Inflammatory macrophage treated with lipopolysaccharide for 1 hour (primary cell): ENCODE results near the gene KLK6.
"Not testable (repeated sequence)": the region's sequence is repeated elsewhere in the genome, so short reads cannot be mapped to it uniquely, and the experiment has no call there.

Source experiments
- DNase-seq, 2 donors: peaks; one replicate each; pipeline ENCODE4 v3.0.0-alpha.2; 2020 to 2022

The KLK6 gene

DNA sequence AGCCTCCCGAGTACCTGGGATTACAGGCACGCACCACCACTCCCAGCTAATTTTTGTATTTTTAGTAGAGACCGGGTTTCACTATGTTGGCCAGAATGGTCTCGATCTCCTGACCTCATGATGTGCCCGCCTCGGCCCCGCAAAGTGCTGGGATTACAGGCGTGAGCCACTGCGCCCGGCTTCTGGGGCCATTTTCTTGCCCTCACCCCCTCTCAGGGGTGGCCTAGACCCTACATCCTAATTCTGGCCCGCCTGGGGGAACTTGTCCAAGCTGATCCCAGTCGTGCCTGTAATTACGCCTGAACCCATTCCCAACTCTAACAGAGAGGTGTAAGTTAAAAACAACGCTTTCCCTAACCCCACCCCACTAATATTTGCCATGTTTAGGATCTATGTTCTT, 15.0 kb upstream of the KLK6 start:
- not testable (repeated sequence) for DNase-seq

DNA sequence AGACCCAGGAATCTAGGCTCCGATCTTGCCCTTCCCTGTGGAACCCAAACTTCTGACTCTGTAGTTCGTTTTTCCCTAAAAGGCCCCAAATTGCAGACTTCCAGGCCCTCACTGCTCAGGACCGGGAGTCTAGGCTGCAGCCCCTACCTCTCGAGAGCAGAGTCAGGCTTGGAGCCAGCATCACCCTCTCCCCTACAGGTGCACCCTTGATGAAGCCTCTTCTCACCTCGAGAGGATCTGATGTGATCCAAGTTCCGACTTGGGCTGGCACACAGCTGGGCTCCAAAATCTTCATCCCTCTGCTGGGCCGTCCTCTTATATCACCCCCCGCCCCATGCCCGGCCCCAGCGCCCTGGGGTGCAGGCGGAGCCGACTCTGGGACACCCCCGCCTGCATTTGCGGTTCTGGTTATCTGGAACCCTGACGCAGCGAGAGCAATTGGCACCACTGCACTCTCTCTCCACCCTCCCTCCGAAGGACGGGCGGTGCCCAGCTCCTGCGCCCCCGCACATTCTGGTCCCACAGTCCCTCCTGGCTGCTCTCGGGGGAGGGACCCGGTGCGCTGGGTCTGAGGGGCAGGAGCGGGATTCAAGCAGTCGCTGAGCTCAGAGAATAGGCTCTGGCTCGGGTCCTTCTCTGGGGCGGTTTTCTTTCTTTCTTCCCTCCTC, 14.4 kb upstream of the KLK6 start, which contains the start of gene KLK7:
Gene KLK7, minus strand, starts transcription at position 293 of the 668 bp plus-strand sequence. CDS start 1,518 bp downstream, outside the sequence.
- no peak for DNase-seq

DNA sequence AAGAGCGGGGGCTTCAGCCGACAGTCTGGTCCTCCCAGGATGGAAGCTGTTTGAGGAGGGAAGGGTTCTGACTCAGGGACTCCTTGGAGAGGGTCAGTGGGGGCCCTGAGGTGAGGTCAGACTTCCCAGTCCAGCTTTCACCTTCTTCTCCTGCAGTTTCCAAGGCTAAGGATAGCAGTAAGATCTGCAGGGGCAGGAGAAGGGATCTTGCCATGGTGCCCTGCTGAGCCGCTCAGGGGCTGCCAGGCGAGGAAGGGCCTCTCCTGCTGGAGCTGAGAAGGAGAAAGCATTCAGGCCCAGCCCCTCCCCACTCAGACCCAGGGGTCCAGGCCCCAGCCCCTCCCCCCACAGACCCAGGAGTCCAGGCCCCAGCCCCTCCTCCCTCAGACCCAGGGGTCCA, 12.8 kb upstream of the KLK6 start:
- DNase-seq = no peak

DNA sequence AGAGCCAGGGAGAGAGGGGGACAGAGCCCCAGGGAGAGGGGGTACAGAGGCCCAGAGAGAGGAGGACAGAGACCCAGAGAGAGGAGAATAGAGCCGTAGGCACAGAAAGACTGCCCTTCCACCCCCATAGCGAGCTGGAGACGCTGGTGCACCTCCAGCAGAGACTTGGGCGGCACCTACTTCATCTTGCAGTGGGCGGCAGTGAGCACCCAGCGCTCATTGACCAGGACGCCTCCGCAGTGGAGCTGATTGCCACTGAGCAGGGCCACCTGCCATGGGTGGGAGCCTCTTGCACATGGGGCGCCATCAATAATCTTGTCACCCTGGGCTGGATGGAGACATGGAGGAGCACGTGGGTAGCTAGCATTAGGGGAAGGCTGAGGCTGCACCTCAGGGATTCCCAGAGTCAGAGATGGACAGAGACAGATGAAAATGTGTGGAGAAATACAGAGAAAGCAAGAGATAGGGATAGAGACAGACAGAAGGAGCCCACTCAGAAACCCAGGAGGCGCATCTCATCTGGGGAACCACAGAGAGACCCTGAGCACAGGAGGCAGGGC, 12.3 kb upstream of the KLK6 start:
- no peak for DNase-seq

DNA sequence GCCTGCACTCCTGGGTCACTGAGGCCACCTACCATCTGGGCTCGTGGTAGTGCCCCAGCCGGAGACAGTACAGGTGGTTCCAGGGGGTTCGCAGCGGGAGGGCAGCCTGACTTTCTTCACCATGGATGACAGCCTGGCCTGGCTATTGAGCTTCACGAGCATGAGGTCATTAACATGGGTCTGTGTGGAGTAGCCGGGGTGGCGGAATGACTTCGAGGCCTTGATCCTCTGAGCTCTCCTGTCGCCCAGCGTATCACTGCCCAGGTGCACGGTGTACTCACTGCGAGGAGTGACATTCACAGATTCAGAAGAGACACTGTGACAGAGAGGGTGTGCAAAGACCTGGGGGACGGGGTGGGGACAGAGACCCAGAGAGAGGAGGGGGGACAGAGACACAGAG, 10.8 kb upstream of the KLK6 start:
- no peak for DNase-seq

DNA sequence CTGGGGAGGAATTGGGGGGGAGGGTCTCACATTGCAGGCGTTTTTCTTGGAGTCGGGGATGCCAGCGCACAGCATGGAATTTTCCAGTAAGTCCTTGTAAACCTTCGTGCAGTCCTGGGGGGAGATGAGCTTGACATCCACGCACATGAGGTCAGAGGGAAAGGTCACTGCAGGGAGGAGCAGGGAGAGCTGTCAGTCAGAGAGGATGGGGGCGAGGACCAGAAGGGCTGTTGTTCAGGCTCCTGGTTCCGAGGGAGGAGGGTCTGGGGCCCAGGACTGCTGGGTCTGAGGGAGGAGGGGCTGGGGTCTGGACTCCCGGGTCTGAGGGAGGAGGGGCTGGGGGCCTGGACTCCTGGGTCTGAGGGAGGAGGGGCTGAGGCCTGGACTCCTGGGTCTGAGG, 10.4 kb upstream of the KLK6 start:
- DNase-seq = no peak

DNA sequence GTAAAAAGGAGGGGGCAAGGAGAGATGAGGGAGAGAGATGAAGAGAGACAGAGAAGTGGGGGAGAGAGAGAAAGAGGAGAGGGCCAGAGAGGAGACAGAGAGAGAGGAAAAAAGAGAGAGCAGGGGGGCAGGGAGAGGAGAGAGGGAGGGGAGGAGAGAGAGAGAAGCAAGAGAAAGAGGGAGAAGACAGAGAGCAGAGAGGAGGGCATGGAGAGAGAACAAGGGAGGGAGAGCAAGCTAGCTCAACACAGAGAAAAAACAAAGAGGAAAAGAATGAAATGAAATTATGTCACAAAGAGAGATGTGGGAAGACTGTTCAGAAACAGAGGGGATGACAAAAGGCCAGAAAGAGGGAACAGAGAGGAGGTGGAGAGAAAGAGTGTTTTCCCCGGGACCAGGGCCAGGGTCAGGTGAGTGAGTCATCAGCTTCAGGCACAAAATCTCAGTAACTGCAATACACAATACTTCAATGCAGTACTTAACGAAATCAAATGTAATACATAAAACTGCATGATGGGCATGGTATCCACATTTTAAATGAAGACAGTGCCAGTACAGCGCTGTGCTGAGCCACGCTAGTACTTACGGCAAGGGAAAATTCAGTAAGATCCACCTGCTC, 9.5 kb upstream of the KLK6 start:
- DNase-seq = no peak

DNA sequence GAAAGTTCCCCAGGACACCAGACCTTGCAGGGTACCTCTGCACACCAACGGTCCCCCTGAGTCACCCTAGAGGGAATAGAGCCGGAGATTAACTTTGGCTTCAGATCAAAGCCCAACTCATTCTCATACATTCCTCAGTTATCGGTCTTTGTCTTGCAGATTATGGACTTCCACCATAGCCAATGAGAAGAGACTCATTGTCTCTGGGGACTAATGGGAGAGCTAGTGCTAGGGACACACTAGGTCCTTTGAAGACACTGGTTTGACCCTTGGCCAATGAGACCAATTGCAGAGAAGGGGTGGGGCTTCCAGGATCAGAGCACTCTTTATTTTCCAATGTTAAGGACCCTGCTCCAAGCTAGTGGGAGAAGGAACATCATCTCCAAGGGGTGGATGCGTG, 8.2 kb upstream of the KLK6 start:
- no peak for DNase-seq

DNA sequence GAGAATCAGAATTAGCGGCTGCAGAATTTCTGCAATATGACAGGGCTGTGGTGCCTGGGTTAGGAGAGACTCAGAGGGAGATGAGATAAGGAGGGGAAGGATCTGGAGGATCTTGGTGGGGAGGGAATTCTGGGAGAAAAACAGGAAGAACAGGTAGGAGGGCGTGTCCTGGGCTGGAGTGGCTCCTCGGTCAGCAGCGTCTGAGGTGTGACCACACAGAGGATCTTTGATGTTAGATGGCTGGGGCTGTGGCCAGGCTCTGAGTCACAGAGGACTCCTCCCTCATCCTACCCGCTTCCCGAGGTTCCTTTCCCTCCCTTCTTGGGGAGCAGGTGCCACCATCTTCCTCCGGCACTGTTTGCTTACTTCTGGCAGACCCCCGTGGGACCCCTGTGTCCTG, 6.4 kb upstream of the KLK6 start:
- DNase-seq = no peak

DNA sequence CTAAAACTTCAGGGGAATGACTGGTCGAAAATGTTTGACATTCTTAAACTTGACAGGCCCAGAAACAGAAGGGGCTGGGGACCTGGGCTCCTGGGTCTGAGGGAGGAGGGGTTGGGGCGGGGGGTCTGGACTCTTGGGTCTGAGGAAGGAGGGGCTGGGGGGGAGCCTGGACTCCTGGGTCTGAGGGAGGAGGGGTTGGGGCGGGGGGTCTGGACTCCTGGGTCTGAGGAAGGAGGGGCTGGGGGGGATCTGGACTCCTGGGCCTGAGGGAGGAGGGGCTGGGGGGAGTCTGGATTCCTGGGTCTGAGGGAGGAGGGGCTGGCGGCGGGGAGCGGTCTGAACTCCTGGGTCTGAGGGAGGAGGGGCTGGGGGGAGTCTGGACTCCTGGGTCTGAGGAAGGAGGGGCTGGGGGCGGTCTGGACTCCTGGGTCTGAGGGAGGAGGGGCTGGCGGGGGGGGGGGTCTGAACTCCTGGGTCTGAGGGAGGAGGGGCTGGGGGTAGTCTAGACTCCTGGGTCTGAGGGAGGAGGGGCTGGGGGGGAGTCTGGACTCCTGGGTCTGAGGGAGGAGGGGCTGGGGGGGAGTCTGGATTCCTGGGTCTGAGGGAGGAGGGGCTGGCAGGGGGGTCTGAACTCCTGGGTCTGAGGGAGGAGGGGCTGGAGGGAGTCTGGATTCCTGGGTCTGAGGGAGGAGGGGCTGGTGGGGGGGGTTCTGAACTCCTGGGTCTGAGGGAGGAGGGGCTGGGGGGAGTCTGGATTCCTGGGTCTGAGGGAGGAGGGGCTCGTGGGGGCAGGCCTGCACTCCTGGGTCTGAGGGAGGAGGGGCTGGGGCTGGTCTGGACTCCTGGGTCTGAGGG, 5.5 kb upstream of the KLK6 start:
- DNase-seq = no peak

DNA sequence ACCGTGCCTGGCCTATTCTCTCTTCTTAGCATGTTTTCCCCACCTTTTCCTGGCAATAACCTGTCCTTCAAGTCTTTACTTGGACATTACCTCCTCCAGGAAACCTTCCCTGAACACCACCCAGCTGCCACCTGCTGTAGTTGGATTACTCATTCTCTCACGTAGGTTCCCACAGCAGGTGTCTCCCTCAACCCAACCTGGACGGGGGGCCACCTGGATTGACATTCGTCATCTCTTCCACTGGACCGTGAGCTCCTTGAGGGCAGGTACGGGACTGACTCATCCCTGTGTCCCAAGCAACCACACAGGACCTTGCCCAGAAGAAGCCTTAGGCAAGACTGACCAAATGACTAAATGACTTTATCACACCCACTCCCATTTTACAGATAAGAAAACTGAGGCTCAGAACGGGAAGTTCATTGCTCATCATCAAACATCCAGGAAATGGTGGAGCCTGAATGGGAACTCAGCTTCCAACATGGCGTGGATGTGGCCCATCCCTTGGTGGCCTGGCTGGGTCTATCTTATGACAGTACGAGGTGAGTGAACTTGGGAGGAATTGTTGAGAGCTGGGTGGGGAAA, 3.5 kb upstream of the KLK6 start:
- no peak for DNase-seq

DNA sequence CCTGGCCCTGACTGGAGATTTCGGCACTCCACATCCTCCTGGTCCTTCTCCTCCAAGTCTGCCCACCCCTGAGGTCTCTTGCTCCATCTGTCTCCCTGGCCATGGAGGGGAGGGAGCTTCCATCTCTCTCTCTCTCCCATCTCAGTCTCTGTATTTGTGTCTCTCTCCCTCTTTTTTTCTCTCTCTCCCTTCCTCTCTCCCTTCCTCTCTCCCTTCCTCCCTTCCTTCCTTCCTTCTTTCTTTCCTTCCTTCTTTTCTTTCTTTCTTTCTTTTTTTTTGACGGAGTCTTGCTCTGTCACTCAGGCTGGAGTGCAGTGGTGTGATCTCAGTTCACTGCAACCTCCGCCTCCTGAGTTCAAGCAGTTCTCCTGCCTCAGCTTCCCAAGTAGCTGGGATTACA, 419 bp upstream of the KLK6 start:
- DNase-seq = not testable (repeated sequence)

DNA sequence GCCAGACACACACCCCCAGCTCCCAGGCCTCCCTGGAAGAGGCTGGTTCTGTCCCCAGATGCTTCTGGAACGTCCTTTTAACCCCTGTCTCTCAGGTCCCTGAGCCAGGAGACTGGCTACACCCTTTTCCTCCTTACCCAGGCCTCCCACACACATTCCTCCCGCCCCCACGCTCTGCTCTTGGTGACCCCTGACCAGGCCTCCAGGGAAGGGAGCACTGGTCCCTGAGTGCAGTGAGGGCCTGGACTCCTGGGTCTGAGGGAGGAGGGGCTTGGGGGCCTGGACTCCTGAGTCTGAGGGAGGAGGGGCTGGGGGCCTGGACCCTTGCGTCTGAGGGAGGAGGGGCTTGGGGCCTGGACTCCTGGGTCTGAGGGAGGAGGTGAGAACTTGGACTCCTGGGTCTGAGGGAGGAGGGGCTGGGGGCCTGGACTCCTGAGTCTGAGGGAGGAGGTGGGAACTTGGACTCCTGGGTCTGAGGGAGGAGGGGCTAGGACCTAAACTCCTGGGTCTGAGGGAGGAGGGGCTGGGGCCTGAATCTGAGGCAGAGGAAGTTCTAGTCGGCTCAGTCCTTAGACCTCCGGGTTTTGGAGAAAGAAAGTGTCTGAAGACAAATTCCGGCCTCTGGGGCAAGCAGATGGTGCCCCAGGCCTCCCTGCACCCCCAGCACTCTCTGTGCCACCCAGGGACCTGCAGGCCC, 527 bp downstream of the KLK6 start:
- DNase-seq = no peak

DNA sequence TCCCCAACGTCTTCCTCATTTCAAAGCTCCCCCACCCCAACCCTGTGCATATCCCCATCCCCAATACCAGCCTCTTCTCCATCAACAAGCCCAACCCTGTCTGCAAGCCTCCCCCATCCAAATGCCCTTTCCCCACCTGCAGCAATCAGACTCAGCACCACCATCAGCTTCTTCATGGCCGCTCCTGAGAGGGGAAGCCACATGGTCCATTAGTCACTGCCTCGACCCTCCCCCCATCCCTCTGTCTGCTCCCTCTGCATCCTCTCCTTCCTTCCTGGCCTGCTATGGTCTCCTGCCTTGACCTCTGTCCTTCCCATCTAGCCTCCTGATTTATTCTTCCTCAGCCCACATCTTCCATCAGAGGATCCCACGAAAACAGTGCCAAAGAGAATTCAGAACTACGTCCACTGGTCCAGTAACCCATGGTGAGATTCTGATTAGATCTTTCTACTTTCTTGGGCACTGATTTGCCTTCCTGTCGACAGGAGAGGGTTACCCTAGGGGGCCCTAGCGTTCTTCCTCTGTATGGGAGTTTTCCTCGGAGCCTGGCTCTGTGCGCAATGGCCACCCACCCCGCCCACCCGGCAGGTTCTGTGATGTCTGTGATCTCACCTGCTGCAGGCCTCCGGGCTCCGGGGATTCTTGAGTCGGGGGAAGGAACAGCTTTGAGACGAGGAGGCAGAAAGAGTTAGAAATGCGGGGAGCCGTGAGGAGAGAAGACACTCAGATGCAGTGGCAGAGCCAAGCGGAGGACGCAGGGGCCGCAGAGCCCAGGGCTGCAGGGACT, 1.3 kb downstream of the KLK6 start:
- no peak for DNase-seq

DNA sequence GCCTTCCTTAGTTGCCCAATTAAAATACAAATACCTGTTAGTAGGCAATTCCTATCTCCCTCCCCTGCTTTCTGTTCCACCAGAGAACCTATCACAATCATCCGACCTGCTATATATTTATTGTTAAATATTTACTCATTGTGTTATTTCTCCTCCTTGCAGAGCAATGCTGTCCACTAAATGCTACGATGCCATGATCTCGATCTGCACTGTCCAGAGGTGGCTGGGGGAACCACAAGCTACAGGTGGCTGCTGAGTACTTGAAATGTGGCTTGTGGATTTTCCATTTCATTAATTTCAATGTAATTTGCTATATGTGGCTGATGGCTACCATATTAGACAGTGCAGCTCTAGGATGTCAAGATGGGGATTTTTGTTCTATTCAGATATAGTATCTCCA, 5.1 kb downstream of the KLK6 start:
- DNase-seq = no peak

DNA sequence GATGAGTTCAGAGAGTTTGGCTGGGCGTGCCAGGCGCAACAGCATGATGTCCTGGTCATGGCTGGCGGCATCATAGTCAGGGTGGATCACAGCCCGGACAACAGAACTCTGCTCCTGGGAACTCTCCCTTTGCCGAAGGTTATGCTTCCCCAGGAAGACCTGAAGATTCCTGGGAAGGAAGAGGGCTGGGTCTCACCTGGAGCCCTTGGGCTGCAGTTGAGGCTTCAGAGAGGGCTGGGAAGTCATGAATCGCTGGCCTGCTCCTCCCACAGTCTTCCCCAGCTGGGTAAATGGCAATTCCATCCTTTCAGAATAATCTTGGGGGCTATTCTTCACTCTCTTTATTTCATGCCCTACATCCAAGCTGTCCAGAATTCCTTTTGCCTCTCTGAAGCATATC, 6.0 kb downstream of the KLK6 start:
- no peak for DNase-seq

DNA sequence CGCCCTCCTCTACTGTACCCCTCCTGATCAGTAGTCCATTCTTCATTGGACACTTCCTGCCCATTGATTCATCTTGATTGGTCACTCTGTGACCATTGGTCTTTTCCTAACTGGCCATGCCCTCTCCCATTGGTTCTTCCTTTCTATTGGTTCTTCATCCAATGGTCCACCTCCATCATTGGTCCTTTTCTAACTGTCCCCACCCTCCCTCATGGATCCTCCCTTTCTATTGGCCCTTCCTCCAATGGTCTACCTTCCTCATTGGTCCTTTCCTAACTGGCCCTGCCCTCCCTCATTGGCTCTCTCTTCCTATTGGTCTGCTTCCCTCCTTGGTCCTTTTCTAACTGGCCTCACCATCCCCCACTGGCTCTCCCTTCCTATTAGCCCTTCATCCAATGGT, 7.1 kb downstream of the KLK6 start:
- no peak for DNase-seq

DNA sequence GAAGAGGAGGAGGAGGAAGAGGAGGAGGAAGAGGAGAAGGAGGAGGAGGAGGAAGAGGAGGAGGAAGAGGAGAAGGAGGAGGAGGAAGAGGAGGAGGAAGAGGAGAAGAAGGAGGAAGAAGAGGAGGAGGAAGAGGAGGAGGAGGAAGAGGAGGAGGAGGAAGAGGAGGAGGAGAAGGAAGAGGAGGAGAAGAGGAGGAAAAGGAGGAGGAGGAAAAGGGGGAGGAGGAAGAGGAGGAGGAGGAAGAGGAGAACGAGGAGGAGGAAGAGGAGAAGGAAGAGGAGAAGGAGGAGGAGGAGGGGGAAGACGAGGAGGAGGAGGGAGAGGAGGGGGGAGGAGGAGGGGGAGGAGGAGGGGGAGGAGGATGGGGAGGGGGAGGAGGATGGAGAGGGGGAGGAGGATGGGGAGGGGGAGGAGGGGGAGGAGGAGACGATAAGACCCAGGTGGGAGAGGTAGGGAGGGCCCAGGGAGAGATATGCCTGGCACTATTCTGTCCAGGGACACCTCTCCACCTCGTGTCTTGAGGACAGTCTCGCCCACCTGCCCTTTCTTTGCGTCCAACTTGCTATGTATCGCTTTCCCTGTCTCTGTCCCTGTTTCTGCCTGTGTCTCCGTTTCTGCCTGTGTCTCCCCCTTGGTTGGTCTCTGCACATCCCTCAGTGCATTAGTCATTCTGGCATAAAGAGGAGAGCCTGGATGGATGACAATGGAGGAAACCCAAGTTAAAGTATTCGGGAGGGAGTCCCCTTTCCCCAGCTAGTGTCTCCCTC, 9.5 kb downstream of the KLK6 start:
- DNase-seq = no peak

DNA sequence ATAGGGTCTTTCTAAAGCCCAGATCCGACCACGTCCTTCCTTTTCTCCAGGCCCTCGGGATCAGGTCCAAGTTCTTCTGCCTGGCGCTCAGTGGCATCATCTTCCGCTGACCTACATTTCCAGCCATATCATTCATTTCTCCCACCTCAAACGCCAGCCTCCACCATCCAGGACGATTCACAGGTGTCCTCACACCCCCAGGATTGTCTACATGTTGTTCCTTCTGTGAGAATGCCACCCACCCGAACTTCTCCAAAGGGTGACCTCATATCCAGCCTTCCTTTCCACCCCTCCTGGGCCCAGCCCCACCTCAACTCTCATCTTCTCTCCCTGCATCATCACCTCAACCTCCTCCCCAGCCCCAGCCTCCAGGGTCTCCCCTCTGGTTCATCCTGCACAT, 11.8 kb downstream of the KLK6 start:
- DNase-seq = no peak

DNA sequence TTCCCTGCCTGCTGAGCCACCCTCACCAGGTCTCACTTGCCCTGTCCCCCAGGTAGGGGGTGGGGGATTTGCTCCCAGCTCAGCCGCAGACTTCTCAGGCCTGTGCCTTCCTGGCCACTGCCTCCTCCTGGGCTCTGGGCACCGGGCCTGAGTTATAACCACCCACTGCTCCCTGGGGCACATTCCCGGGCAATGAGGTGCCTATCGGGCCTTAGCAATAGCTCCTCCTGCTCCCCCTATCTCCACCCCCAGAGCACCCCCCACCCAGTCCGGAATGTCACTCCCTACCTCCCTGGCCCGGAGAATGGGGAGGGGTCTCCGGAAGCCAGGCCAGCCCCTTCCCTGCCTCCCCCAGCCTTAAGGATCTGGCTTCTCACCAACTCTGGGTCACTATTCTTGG, 16.5 kb downstream of the KLK6 start, which contains the start of gene KLK5:
Gene KLK5, minus strand, starts transcription at position 129 of the 400 bp plus-strand sequence. CDS start 381 bp downstream, outside the sequence.
- no peak for DNase-seq

DNA sequence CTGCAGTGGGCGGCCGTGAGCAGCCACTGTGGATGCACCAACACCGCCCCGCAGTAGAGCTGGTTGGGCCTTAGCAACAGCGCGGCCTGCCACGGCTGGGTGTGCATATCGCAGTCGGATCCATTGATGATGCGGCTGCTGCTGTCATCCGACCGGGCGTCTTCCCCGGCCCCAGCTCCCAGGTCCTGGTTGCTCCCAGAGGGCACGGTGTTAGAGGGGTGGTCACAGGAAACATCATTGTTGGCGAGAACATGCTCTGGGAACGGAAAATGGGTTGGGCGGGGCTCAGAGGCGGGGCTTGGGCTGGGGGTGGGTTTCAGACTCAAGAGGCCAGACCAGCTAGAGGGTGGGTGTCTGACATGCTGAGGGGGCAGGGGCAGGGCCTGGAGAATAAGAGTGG, 19.5 kb downstream of the KLK6 start:
- no peak for DNase-seq
